ENCODE data around the gene CACNA1A.

CACNA1A gene

GRCh38 chr19:13290741-13291140, 215.5 kb downstream of the CACNA1A start:
- Histone ChIP-seq H3K9me3 (ENCODE audit: low read length) (no peaks in the 10 kb centered on the region), H4K20me1 (ENCODE audit: insufficient read depth, low read length) (no peaks in the 10 kb centered on the region), H3K4me3 (ENCODE audit: low read depth, low read length, poor library complexity, severe bottlenecking) (no peak overlapping the region), H3K4me1 (ENCODE audit: insufficient read depth, low read length, severe bottlenecking) (no peaks in the 10 kb centered on the region), H3K27ac (ENCODE audit: low read depth, low read length, poor library complexity, severe bottlenecking) (no peak overlapping the region), H3K27me3 (ENCODE audit: insufficient read depth, low read length) (no peaks in the 10 kb centered on the region), H3K4me2 (ENCODE audit: low read length) (no peak overlapping the region), H2AFZ (ENCODE audit: low read length) (no peak overlapping the region), H3K79me2 (ENCODE audit: insufficient read depth, low read length) (no peaks in the 10 kb centered on the region), H3K9ac (ENCODE audit: low read length) (no peak overlapping the region), H3K36me3 (ENCODE audit: insufficient read depth, low read length) (no peaks in the 10 kb centered on the region), H3K9me2 (ENCODE audit: low read depth, low read length) (no peaks in the 10 kb centered on the region), H3F3A (ENCODE audit: insufficient read depth, low read length) (no peaks in the 10 kb centered on the region)
- TF ChIP-seq EZH2 (IDR thresholded peaks at IDR 0.05; ENCODE audit: borderline replicate concordance, low read length) (no peak), CTCF (IDR thresholded peaks at IDR 0.05; ENCODE audit: low read length) (no peak)

- Histone ChIP-seq H3K36me3 (ENCODE audit: insufficient read depth, low read length) (no peaks in the 10 kb centered on the region), H3K4me1 (ENCODE audit: insufficient read depth, low read length, severe bottlenecking) (no peaks in the 10 kb centered on the region), H3K4me2 (ENCODE audit: low read length) (no peak overlapping the region), H3K4me3 (ENCODE audit: low read depth, low read length, poor library complexity, severe bottlenecking) (no peak overlapping the region), H4K20me1 (ENCODE audit: insufficient read depth, low read length) (no peaks in the 10 kb centered on the region), H3K9ac (ENCODE audit: low read length) (no peak overlapping the region), H3K79me2 (ENCODE audit: insufficient read depth, low read length) (no peaks in the 10 kb centered on the region), H3F3A (ENCODE audit: insufficient read depth, low read length) (no peaks in the 10 kb centered on the region), H3K27me3 (ENCODE audit: insufficient read depth, low read length) (no peaks in the 10 kb centered on the region), H3K9me3 (ENCODE audit: low read length) (no peaks in the 10 kb centered on the region), H3K9me2 (ENCODE audit: low read depth, low read length) (no peaks in the 10 kb centered on the region), H2AFZ (ENCODE audit: low read length) (no peak overlapping the region), H3K27ac (ENCODE audit: low read depth, low read length, poor library complexity, severe bottlenecking) (no peak overlapping the region)
- TF ChIP-seq EZH2 (IDR thresholded peaks at IDR 0.05; ENCODE audit: borderline replicate concordance, low read length), result no peak
- TF ChIP-seq CTCF (IDR thresholded peaks at IDR 0.05; ENCODE audit: low read length), result no peak
These were observed 217.0 kb downstream of the CACNA1A start for GRCh38 chr19:13289295-13289694.

GRCh38 chr19:13286195-13286985, 219.9 kb downstream of the CACNA1A start:
- H3K36me3 ChIP-seq (ENCODE audit: insufficient read depth, low read length), result no peaks in the 10 kb centered on the region
- H2AFZ ChIP-seq (ENCODE audit: low read length), result no peak overlapping the region
- no peaks in the 10 kb centered on the region for H3K4me1 ChIP-seq (ENCODE audit: insufficient read depth, low read length, severe bottlenecking)
- TF ChIP-seq CTCF (IDR thresholded peaks at IDR 0.05; ENCODE audit: low read length) (no peak), EZH2 (IDR thresholded peaks at IDR 0.05; ENCODE audit: borderline replicate concordance, low read length) (no peak)
- no peaks in the 10 kb centered on the region for H3K9me2 ChIP-seq (ENCODE audit: low read depth, low read length)
- no peaks in the 10 kb centered on the region for H3K27me3 ChIP-seq (ENCODE audit: insufficient read depth, low read length)
- no peaks in the 10 kb centered on the region for H3K79me2 ChIP-seq (ENCODE audit: insufficient read depth, low read length)
- H3K9ac ChIP-seq (ENCODE audit: low read length), result no peak overlapping the region
- H3K27ac ChIP-seq (ENCODE audit: low read depth, low read length, poor library complexity, severe bottlenecking), result no peak overlapping the region
- no peak overlapping the region for H3K4me3 ChIP-seq (ENCODE audit: low read depth, low read length, poor library complexity, severe bottlenecking)
- no peak overlapping the region for H3K4me2 ChIP-seq (ENCODE audit: low read length)
- H4K20me1 ChIP-seq (ENCODE audit: insufficient read depth, low read length), result no peaks in the 10 kb centered on the region
- no peaks in the 10 kb centered on the region for H3F3A ChIP-seq (ENCODE audit: insufficient read depth, low read length)
- H3K9me3 ChIP-seq (ENCODE audit: low read length), result no peaks in the 10 kb centered on the region
